Liver (tissue), 3 donors: ENCODE measurements around the gene LKAAEAR1.

Experiments
- ATF3 ChIP-seq: IDR thresholded peaks from 2 replicates; pipeline ENCODE4 v1.6.1; 2016; ENCODE audit warnings: antibody characterized with exemption
- CTCF ChIP-seq: fragments of 150-350 bp; IDR thresholded peaks from 2 replicates; pipeline ENCODE4 v1.5.1; 2017; ENCODE audit warnings: improper control_type of control experiment, low read depth, low read length; ENCODE audit not compliant: missing input control
- EGR1 ChIP-seq, 2 donors: IDR thresholded peaks; 2 replicates each; pipeline ENCODE4 v1.6.1; 2016 to 2018; ENCODE audit warnings: antibody characterized with exemption in 2 of 2, low read depth in 2 of 2
- FOXA1 ChIP-seq: IDR thresholded peaks from 2 replicates; pipeline ENCODE4 v1.6.1; 2016; ENCODE audit warnings: antibody characterized with exemption
- GABPA ChIP-seq, 2 donors: IDR thresholded peaks in 1 of 2; conservative IDR thresholded peaks in 1 of 2; 2 replicates each; pipeline ENCODE4 v1.6.1; 2016; ENCODE audit warnings: antibody characterized with exemption in 2 of 2, mild to moderate bottlenecking in 1 of 2, moderate library complexity in 1 of 2
- JUND ChIP-seq, 2 donors: IDR thresholded peaks; 2 replicates each; pipeline ENCODE4 v1.6.1; 2016; ENCODE audit warnings: antibody characterized with exemption in 2 of 2
- MAX ChIP-seq: IDR thresholded peaks from 2 replicates; pipeline ENCODE4 v1.6.1; 2016; ENCODE audit warnings: antibody characterized with exemption
- RAD21 ChIP-seq, 2 donors: IDR thresholded peaks; 2 replicates each; pipeline ENCODE4 v1.6.1; 2016; ENCODE audit warnings: antibody characterized with exemption in 2 of 2, mild to moderate bottlenecking in 2 of 2
- REST ChIP-seq: IDR thresholded peaks from 2 replicates; pipeline ENCODE4 v1.6.1; 2016; ENCODE audit warnings: antibody characterized with exemption, mild to moderate bottlenecking
- RXRA ChIP-seq, 2 donors: IDR thresholded peaks; 2 replicates each; pipeline ENCODE4 v1.6.1; 2017 to 2018; ENCODE audit warnings: antibody characterized with exemption in 2 of 2, mild to moderate bottlenecking in 1 of 2
- SP1 ChIP-seq: IDR thresholded peaks from 2 replicates; pipeline ENCODE4 v1.6.1; 2018; ENCODE audit warnings: antibody characterized with exemption, mild to moderate bottlenecking
- TAF1 ChIP-seq: conservative IDR thresholded peaks from 2 replicates; pipeline ENCODE4 v1.6.1; 2016; ENCODE audit warnings: antibody characterized with exemption, mild to moderate bottlenecking
- YY1 ChIP-seq: IDR thresholded peaks from 2 replicates; pipeline ENCODE4 v1.6.1; 2016; ENCODE audit warnings: antibody characterized with exemption, mild to moderate bottlenecking
- ZBTB33 ChIP-seq: IDR thresholded peaks from 2 replicates; pipeline ENCODE4 v1.6.1; 2016; ENCODE audit warnings: antibody characterized with exemption
- donor health status: healthy.
- donor health status: healthy.

GRCh38 chr20:64109831-64110391 is 25.7 kb upstream of the LKAAEAR1 start:
- TF ChIP-seq CTCF = no peak
- no peak for TF ChIP-seq RAD21 (IDR thresholded peaks at IDR 0.05)
- TF ChIP-seq JUND (IDR thresholded peaks at IDR 0.05) = no peak
- no peak for TF ChIP-seq EGR1 (IDR thresholded peaks at IDR 0.05; ENCODE audit: low read depth in 2 of 2)
- no peak for TF ChIP-seq SP1
- TF ChIP-seq TAF1 = no peak
- TF ChIP-seq FOXA1 = no peak
- no peak for TF ChIP-seq REST
- TF ChIP-seq MAX = no peak
- no peak for TF ChIP-seq YY1
- TF ChIP-seq ZBTB33 = no peak
- no peak for TF ChIP-seq ATF3
- TF ChIP-seq GABPA (IDR thresholded peaks at IDR 0.05 in 1 of 2, conservative IDR thresholded peaks at IDR 0.05 in 1 of 2) = no peak
- TF ChIP-seq RXRA (IDR thresholded peaks at IDR 0.05) = no peak
